HepG2 (cell line): Measurements from ENCODE around the gene CTSW. TPM values are rescaled to one million over a fixed set of nuclear protein-coding genes. Genes with fewer than 3 reads are reported as not detected.
A peak's percentile ranks its signal among the peaks of the same experiment; 100 is the strongest.

Source experiments
- CREB3 ChIP-seq: sonication (generic); formaldehyde crosslinking; IDR thresholded peaks from 2 replicates; pipeline ENCODE4 v1.5.0; 2020; ENCODE audit warnings: missing genetic modification reagents
- CREM ChIP-seq, 2 experiments: sonication (generic) in 1 of 2; formaldehyde crosslinking in 1 of 2; IDR thresholded peaks; 2 replicates each; pipeline versions ENCODE4 v1.4.0 to v1.6.1; 2016 to 2020; ENCODE audit warnings: antibody characterized with exemption in 1 of 2, mild to moderate bottlenecking in 1 of 2, missing genetic modification reagents in 1 of 2
- DNMT3B ChIP-seq: conservative IDR thresholded peaks from 2 replicates; pipeline ENCODE4 v1.6.1; 2016; ENCODE audit warnings: missing biosample characterization, control low read depth
- GABPB1 ChIP-seq: IDR thresholded peaks from 2 replicates; pipeline ENCODE4 v1.6.1; 2016; ENCODE audit warnings: mild to moderate bottlenecking, missing genetic modification reagents, moderate library complexity, missing compliant biosample characterization
- HNRNPL ChIP-seq: fragments of 200-400 bp; formaldehyde crosslinking; IDR thresholded peaks from 2 replicates; pipeline ENCODE4 v1.6.1; 2017; ENCODE audit warnings: mild to moderate bottlenecking, low read depth, low read length
- HOXA5 ChIP-seq: sonication (generic); formaldehyde crosslinking; IDR thresholded peaks from 2 replicates; pipeline ENCODE4 v1.4.0; 2020; ENCODE audit warnings: missing genetic modification reagents
- MTA3 ChIP-seq: sonication (generic); formaldehyde crosslinking; IDR thresholded peaks from 2 replicates; pipeline ENCODE4 v1.4.0; 2020; ENCODE audit warnings: missing genetic modification reagents
- MZF1 ChIP-seq: sonication (generic); formaldehyde crosslinking; IDR thresholded peaks from 2 replicates; pipeline ENCODE4 v1.8.1; 2023; ENCODE audit warnings: mild to moderate bottlenecking, missing genetic modification reagents, borderline replicate concordance
- SMARCE1 ChIP-seq: fragments of 450-650 bp; IDR thresholded peaks from 2 replicates; pipeline ENCODE4 v1.6.1; 2017; ENCODE audit warnings: borderline replicate concordance
- SRSF1 ChIP-seq: fragments of 200-400 bp; formaldehyde crosslinking; optimal IDR thresholded peaks from 2 replicates; pipeline ENCODE3; 2017; ENCODE audit warnings: mild to moderate bottlenecking, low read depth, low read length, moderate library complexity
- SSRP1 ChIP-seq: IDR thresholded peaks from 2 replicates; pipeline ENCODE4 v1.6.1; 2016; ENCODE audit warnings: control low read depth
- TEAD3 ChIP-seq: optimal IDR thresholded peaks from 2 replicates; pipeline ENCODE3; 2016; ENCODE audit warnings: borderline replicate concordance
- ZFP41 ChIP-seq: sonication (generic); formaldehyde crosslinking; IDR thresholded peaks from 2 replicates; pipeline ENCODE4 v1.4.0; 2020; ENCODE audit warnings: mild to moderate bottlenecking, missing genetic modification reagents, borderline replicate concordance
- ZNF205 ChIP-seq: IDR thresholded peaks from 2 replicates; pipeline ENCODE4 v1.6.1; 2018; ENCODE audit warnings: missing biosample characterization, missing genetic modification reagents
- ZNF24 ChIP-seq: fragments of 450-650 bp; IDR thresholded peaks from 2 replicates; pipeline ENCODE4 v1.6.1; 2017; ENCODE audit warnings: antibody characterized with exemption, mild to moderate bottlenecking
- ZNF749 ChIP-seq: sonication (generic); formaldehyde crosslinking; IDR thresholded peaks from 2 replicates; pipeline ENCODE4 v1.8.0; 2022; ENCODE audit warnings: mild to moderate bottlenecking, missing genetic modification reagents, moderate library complexity, borderline replicate concordance
- polyA plus RNA-seq, 8 experiments: library from polyadenylated mRNA; depleted of rRNA in 3 of 8; stranded (reverse) in 7 of 8; unstranded in 1 of 8; fragments of >200 nt; fragmentation: Illumina TruSeq in 4 of 8; extraction: Trizol in 4 of 8; gene quantifications; 2 replicates each; pipeline versions ENCODE4 v1.2.1 to v1.2.3, GENCODE V29; 2011 to 2016; ENCODE audit warnings: low read depth in 4 of 8, missing spikeins in 1 of 8, mixed read lengths in 1 of 8; ENCODE audit not compliant: insufficient read depth in 1 of 8
- total RNA-seq, 5 experiments: library from RNA; depleted of rRNA; stranded (reverse); fragments of >200 nt; fragmentation: Illumina TruSeq; extraction: Trizol; gene quantifications; 2 replicates each; pipeline ENCODE4 v1.2.3, GENCODE V29; 2016; ENCODE audit warnings: low read depth in 1 of 5
- TF ChIP-seq, protein P1 (sequence below): sonication (generic); formaldehyde crosslinking; IDR thresholded peaks from 2 replicates; pipeline ENCODE4 v1.8.1; 2023; ENCODE audit warnings: mild to moderate bottlenecking, moderate library complexity, missing genetic modification reagents
- TF ChIP-seq, protein P2 (sequence below): sonication (generic); formaldehyde crosslinking; IDR thresholded peaks from 2 replicates; pipeline ENCODE4 v1.8.0; 2022; ENCODE audit warnings: missing genetic modification reagents, low read depth, mild to moderate bottlenecking, borderline replicate concordance
- TF ChIP-seq, protein P3 (sequence below): sonication (generic); formaldehyde crosslinking; IDR thresholded peaks from 2 replicates; pipeline ENCODE4 v1.4.0; 2020; ENCODE audit warnings: mild to moderate bottlenecking, missing genetic modification reagents, borderline replicate concordance
- TF ChIP-seq, protein P4 (sequence below): sonication (generic); formaldehyde crosslinking; IDR thresholded peaks from 2 replicates; pipeline ENCODE4 v1.4.0; 2020; ENCODE audit warnings: missing genetic modification reagents, mild to moderate bottlenecking, borderline replicate concordance

The CTSW gene
- total and polyA plus RNA-seq, 2 of the 13 experiments (the other 11 are each of a cell fraction or from before 2014, with no cell fraction given) = 0.09 TPM; not detected in 1

- TF ChIP-seq CREM (IDR thresholded peaks at IDR 0.05) (peak; percentile 34; the same call in 1 of the 2 replicates), CREM (CRISPR knock-in tag; IDR thresholded peaks at IDR 0.05) (no peak), ZNF749 (no peak), ZNF24 (no peak), ZNF205 (CRISPR knock-in tag) (peak; percentile 34), CREB3 (CRISPR knock-in tag) (no peak), ZFP41 (CRISPR knock-in tag) (no peak), TEAD3 (CRISPR knock-in tag) (no peak), HNRNPL (0 out of 2 replicates have a peak, but pooled peaks have one; percentile 21), GABPB1 (peak; percentile 37; the same call in 1 of the 2 replicates), HOXA5 (CRISPR knock-in tag) (0 out of 2 replicates have a peak, but pooled peaks have one; percentile 8), DNMT3B (0 out of 2 replicates have a peak, but pooled peaks have one; percentile 9), MTA3 (CRISPR knock-in tag) (no peak), MZF1 (CRISPR knock-in tag) (no peak), SMARCE1 (no peak), SRSF1 (peak; percentile 61), SSRP1 (CRISPR knock-in tag) (0 out of 2 replicates have a peak, but pooled peaks have one; percentile 17)
- TF ChIP-seq, protein P1, sequence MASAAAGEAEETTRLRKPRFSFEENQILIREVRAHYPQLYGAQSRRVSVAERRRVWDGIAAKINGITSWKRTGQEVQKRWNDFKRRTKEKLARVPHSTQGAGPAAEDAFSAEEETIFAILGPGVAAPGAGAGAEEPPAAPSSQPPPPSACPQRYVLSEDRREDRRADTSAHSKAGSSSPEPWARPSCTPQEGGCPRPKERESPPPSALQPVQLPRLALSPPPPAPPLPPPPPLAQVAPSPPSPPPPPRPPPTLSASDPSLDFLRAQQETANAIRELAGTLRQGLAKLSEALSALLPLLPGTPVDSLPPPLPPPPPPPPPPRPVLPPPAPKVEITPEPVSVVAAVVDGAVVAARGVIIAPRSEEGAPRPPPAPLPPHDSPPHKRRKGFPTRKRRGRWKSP (CRISPR knock-in tag) = no peak
- TF ChIP-seq, protein P2, sequence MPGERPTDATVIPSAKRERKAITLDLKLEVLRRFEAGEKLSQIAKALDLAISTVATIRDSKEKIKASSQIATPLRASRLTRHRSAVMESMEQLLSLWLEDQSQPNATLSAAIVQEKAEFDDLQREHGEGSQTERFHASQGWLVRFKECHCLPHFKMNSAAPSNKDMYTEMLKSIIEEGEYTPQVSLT = no peak
- TF ChIP-seq, protein P3, sequence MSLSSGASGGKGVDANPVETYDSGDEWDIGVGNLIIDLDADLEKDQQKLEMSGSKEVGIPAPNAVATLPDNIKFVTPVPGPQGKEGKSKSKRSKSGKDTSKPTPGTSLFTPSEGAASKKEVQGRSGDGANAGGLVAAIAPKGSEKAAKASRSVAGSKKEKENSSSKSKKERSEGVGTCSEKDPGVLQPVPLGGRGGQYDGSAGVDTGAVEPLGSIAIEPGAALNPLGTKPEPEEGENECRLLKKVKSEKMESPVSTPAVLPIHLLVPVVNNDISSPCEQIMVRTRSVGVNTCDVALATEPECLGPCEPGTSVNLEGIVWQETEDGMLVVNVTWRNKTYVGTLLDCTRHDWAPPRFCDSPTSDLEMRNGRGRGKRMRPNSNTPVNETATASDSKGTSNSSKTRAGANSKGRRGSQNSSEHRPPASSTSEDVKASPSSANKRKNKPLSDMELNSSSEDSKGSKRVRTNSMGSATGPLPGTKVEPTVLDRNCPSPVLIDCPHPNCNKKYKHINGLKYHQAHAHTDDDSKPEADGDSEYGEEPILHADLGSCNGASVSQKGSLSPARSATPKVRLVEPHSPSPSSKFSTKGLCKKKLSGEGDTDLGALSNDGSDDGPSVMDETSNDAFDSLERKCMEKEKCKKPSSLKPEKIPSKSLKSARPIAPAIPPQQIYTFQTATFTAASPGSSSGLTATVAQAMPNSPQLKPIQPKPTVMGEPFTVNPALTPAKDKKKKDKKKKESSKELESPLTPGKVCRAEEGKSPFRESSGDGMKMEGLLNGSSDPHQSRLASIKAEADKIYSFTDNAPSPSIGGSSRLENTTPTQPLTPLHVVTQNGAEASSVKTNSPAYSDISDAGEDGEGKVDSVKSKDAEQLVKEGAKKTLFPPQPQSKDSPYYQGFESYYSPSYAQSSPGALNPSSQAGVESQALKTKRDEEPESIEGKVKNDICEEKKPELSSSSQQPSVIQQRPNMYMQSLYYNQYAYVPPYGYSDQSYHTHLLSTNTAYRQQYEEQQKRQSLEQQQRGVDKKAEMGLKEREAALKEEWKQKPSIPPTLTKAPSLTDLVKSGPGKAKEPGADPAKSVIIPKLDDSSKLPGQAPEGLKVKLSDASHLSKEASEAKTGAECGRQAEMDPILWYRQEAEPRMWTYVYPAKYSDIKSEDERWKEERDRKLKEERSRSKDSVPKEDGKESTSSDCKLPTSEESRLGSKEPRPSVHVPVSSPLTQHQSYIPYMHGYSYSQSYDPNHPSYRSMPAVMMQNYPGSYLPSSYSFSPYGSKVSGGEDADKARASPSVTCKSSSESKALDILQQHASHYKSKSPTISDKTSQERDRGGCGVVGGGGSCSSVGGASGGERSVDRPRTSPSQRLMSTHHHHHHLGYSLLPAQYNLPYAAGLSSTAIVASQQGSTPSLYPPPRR (CRISPR knock-in tag) = peak; percentile 64
- TF ChIP-seq, protein P4, sequence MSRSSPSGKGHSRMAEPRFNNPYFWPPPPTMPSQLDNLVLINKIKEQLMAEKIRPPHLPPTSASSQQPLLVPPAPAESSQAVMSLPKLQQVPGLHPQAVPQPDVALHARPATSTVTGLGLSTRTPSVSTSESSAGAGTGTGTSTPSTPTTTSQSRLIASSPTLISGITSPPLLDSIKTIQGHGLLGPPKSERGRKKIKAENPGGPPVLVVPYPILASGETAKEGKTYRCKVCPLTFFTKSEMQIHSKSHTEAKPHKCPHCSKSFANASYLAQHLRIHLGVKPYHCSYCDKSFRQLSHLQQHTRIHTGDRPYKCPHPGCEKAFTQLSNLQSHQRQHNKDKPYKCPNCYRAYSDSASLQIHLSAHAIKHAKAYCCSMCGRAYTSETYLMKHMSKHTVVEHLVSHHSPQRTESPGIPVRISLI (CRISPR knock-in tag) = peak; percentile 19; the same call in 1 of the 2 replicates
Measured at GRCh38 chr11:65891219-65892136, 11.8 kb downstream of the CTSW start (continued).
